Stomach (tissue), 4 donors: Measurements from ENCODE around the gene CAMK2B.

Experiments used
- POLR2A ChIP-seq, 4 donors: fragments of 450-650 bp; IDR thresholded peaks; one replicate each; pipeline ENCODE4 v1.6.1; 2016; ENCODE audit warnings: antibody characterized with exemption in 4 of 4, control low read depth in 2 of 4, mild to moderate bottlenecking in 1 of 4, moderate library complexity in 1 of 4
- POLR2AphosphoS5 ChIP-seq, 3 donors: sonication (generic); formaldehyde crosslinking; IDR thresholded peaks; one replicate each; pipeline ENCODE4 v1.6.1; 2016; ENCODE audit warnings: antibody characterized with exemption in 3 of 3
- TF ChIP-seq, protein P1 (sequence below), 7 experiments: fragments of 450-650 bp in 4 of 7; fragments of 200-600 bp in 3 of 7; sonication (generic) in 3 of 7; IDR thresholded peaks; one replicate each; pipeline ENCODE4 v1.5.1; 2016 to 2019; ENCODE audit warnings: antibody characterized with exemption in 7 of 7, control low read depth in 2 of 7, mild to moderate bottlenecking in 1 of 7

DNA sequence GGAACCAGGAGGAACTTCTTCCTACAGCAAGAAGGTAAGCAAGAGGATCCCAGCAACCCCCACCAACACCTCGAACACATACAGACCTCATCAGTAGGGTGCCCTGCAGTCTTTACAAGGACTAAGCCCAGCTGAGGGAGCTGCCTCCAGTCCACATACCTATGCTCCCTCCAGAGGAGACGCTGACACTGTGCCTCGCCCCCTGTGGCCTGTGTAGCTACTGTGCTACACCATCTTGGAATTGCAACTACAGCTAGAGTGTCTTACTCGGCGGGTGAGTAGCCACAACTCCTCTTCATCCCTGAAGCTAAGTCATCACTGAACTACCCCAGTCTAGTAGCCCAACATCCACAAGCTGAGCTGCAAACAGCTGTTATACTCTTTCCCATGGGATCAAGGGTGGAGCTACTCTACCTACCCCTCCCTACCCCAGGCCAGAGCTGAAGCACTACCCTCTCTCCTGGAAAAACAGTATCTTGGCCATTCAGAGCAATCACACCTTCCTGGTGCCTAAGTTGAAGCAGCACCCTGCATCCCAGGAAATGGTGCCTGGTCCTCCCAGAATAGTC is 42.2 kb upstream of the CAMK2B start:
- TF ChIP-seq POLR2AphosphoS5 (IDR thresholded peaks at IDR 0.05), result no peak
- TF ChIP-seq POLR2A (IDR thresholded peaks at IDR 0.05), result no peak
- TF ChIP-seq, protein P1, sequence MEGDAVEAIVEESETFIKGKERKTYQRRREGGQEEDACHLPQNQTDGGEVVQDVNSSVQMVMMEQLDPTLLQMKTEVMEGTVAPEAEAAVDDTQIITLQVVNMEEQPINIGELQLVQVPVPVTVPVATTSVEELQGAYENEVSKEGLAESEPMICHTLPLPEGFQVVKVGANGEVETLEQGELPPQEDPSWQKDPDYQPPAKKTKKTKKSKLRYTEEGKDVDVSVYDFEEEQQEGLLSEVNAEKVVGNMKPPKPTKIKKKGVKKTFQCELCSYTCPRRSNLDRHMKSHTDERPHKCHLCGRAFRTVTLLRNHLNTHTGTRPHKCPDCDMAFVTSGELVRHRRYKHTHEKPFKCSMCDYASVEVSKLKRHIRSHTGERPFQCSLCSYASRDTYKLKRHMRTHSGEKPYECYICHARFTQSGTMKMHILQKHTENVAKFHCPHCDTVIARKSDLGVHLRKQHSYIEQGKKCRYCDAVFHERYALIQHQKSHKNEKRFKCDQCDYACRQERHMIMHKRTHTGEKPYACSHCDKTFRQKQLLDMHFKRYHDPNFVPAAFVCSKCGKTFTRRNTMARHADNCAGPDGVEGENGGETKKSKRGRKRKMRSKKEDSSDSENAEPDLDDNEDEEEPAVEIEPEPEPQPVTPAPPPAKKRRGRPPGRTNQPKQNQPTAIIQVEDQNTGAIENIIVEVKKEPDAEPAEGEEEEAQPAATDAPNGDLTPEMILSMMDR (IDR thresholded peaks at IDR 0.05), result no peak
